Measurements from ENCODE around the gene LMAN1L.
A peak's percentile ranks its signal among the peaks of the same experiment; 100 is the strongest.

Gene LMAN1L

GRCh38 chr15:74837482-74838136, 25.0 kb downstream of the LMAN1L start:
- DNase-seq (ENCODE audit: low read depth, low spot score), result no peak

DNA sequence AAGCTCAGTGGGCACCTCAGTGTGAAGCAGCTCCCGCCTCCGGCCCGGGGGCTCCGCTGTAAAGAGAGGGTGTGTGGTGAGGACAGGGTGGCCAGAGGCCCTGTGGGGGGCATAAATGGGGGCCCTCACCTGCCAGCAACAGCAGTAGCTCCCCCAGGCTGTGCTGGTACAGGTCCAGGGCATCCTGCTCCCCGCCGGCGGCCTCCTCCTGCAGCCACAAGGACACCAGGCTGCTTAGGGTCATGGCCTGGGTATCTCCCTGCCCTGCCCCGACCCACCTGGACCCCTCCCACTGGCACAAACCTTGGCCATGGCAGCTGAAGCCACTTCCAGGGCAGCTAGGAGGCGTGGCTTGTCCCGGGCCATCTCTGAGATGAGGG, 25.5 kb downstream of the LMAN1L start:
- no peak for DNase-seq (ENCODE audit: low read depth, low spot score)

DNA sequence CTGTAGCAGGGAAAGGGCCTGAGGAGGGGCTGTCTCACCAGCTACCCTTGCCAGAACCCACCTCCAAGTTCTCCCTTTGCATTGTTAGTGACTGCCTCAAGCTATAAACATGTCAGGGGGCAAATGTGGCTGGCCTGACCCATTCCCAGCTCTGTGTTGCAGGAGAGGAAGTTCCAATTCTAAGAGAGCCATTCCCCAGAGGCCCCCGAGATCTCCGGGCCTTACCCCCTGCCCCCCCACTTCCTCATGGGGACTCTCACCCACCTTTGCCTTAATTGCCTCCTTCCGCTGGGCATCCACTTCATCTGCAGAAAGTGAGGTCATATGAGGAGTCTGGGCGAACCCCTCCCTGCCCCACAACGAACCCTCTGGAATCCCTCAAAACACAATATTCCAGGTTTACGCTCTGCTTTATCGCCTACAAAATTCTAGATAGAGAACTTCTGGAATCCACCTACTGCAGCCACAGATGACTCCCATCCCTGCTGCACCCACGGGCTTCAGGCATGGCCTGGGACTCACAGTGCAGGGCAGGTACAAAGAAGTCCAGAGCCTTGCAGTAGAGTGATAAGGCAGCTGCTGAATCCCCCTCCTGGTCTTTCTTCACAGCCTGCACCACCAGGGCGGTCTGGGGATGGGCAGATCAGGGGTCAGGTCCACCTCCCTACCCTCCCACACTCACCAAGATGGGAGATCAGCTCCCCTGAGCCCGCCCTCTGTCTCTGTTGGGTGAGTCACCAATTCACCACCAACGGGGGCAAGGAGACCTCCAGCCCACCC, 26.3 kb downstream of the LMAN1L start:
- no peak for DNase-seq (ENCODE audit: low read depth, low spot score)

- DNase-seq (ENCODE audit: low read depth, low spot score), result no peak
Measured at GRCh38 chr15:74839526-74840395, 27.1 kb downstream of the LMAN1L start.

DNA sequence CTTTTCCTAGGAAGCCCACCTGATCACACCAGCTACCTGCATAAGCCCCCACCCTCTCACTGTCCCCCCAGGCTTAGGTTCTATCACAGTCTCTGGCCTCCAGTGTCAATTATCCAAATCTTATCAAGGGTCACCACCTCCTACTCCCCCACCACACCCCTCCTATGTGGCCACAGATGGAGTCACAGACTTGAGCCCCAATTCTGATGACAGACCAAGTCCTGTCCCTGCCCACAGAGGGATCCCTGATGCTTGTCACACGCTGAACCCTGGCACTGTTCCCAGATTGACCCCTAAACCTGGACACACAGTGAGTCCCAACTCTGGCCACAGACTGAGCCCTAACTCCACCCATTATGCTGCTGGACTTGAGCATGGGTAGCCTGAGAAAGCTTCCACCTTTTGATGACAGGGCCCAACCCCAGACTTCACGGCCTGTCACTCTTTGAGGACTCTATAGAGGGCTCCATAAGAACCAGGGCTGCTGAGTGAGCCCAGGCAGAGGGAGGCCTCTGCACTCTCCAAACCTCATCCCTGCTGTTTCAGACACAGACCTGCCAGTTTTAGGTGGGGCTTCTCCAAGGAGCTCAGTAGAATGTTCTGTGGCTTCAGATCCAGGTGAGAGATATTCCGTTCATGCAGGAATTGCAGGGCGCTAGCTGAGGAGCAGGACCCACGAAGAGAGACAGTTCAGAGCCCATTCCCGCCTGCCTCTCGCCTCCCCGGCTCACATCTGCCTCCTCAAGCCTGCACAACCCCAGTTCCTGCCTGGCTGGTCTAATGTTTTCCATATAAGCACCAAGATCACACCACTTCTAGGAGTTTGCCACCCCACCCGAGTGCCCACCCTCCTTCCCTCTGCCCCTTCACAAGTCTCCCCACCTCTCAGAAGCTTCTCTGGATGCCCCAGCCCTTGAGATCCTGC, 28.5 kb downstream of the LMAN1L start:
- DNase-seq (ENCODE audit: low read depth, low spot score), result no peak

DNA sequence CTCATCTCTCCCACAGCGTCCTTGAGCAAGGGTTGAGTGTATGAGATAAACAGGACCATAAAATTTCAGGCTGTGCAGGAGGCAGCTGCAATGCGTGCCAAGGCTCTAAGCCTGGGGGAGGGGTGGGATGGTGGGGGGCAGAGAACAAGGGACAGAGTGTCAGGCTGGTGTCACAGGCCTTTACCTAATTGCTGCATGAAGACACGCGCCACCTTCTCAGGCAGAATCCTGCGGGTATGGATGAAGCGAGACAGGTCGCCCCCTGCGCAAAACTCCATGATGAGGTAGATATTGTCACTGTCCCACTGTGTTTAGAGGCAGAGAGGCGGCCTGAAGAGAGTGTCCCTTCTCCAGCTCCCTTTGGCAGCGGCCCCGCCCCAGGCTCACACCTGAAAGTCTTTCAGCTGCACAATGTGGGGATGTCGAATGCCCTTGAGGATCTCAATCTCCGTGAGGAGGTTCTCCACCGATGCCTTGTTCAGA, 29.3 kb downstream of the LMAN1L start:
- no peak for DNase-seq (ENCODE audit: low read depth, low spot score)

DNA sequence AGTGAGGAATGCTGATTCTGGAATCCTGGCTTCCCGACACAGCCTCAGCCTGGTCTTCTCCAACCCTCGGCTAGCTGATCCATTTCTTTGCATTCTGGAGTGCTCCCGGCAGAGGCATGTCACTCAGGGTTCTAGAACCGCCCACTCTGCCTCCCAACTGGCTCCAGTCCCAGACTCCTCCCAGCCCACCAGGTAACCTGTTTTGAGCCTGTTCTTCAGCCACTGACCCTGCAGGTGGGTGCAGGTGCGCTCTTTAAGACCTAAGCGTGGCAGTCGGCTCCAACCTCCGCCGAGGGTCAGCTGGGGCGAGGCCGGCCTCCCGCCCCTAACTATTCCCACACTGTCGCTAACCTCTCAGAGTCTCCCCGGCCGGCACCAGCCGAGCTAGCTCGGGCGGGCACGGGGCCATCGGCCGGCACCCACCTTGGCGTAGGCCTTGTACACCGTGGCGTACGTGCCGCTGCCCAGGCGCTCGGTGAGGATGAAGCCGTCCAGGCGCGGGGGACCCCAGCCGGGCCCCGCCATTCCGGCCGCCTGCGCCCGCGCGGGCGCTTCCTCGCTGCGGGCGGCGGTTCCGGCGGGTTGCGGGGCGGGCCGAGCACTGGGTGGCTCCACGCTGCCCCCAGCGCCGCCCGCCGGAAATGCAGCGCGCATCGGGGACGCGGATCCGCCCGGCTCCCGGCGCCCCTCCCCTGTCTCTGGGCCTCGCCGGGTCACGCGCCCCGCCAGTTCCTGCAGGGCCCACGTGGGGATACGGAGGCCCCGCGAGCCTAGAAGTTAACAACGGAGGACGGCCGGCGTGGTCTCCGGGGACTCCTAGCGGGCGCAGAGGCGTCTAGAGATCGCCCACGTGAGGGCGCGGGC, 30.2 kb downstream of the LMAN1L start, which contains the start of gene ULK3:
ULK3 (minus strand) TSS at position 576 of the 864 bp plus-strand sequence; CDS start at position 525, 51 bp downstream.
- DNase-seq (ENCODE audit: low read depth, low spot score), result peak; percentile 96

- no peak for DNase-seq (ENCODE audit: low read depth, low spot score)
Measured at GRCh38 chr15:74843445-74843828, 30.8 kb downstream of the LMAN1L start.

DNA sequence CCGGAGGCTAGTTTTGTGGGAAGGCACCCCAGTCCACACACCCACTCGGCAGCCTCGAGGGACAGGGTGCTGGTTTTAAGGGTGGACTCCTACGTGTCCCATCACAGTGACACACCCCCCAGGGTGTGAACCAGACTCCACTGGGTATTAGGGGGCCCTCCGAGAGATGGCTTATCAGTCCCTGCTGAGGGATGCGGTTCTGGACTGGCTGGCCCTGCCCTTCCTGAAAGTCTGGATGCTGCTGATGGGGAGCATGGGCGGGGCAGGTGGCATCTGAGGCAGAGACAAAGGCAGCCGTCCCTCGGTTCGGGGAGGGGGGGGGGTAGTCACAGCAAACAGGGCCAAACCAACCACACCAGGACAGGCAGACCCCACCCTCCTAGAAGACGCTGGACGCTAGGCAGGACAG, 31.3 kb downstream of the LMAN1L start:
- no peak for DNase-seq (ENCODE audit: low read depth, low spot score)

DNA sequence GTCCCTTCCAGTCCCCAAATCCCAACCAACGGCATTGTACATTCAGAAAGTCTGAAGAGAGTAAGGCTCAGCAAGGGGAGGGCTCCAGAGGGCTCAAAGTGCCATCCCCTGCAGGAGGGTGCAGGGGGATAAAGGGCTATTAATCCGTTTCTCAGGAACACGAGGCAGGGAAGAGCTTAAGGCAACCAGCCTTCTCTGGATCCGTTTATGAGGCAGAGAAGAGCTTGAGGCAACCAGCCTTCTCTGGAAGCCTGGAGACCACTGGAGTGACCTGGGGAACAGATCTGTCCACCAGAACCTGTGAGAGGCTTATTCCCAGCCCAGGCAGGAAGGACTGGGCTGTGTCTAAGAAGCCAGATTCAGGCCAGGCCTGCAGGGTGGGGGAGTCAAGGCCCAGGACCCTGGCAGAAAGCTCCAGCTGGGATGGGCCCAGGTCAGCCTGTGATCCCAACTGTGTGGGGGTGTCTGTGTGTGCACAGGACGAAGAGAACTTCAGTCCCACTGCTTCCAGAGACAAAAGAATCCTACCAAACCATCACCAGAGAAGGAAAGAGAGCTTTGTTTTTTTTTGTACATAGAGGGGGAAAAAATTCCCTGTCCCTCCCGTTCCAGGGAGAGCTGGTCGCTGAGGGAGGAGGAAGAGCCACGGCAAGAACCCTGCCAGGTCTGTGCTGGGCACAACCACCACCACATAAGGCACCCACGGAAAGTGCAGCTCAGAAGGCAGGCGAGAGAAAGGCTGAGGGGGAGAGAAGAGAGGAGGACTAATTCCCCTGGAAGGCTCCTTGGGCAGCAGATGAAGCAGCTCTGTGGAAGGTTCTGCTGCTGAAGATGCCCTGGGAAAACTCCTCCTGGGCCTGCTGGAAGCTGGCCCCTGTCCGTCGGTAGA, 31.9 kb downstream of the LMAN1L start:
- no peak for DNase-seq (ENCODE audit: low read depth, low spot score)

DNA sequence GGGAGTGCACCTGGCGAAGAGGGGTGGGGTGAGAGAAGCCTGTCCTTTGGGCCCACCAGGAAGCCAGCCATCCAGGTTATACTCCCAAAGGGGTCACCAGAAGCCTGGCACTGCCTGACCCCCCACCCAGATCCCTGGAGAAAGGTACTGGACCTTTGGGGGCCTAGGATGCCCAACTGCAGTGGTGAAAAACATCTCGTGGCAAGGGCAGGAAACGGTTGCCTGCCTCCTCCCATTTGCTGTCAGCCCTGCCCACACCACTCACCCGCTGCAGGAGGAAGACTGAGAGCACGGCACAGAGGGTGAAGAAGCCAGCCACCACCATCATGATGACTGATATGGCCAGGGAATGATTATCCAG, 32.6 kb downstream of the LMAN1L start:
- DNase-seq (ENCODE audit: low read depth, low spot score), result no peak

DNA sequence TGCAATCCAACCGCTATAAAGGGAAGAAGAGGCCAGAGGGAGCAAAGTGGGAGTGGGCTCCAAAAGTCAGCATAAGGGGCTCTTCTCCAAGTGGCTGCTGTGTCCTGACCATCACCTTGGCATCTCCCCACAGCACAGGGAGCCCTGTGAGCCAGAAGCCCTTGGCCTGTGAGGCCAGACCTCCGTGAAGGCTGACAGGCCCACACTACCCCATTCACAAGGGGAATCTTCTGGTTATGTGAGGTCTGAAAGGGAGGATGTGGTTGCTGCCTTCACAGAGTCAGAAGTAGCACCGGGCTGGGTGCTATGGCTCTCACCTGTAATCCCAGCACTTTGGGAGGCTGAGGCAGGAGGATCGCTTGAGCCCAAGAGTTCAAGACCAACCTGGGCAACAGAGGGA, 32.9 kb downstream of the LMAN1L start:
- no peak for DNase-seq (ENCODE audit: low read depth, low spot score)

DNA sequence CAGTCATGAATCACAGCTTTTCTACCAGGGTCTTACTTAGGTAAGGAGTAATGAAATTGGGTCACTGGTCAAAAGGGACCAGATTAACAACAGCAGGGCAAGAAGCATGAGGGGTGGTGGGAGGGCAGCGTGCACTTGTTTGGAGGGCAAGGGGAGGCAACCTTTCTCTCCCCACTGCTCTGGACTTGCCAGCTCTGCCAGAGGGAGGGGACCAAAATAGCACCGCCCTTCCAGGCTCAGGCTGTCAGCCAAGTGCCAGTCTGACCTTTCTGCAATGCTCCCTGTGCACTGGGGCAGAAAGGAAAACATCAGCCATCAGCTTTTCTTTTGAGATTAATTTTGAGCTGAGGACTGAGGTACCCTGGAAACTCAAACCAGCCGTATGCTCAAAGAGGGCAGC, 34.8 kb downstream of the LMAN1L start:
- DNase-seq (ENCODE audit: low read depth, low spot score), result peak; percentile 22

- DNase-seq (ENCODE audit: low read depth, low spot score), result no peak
Measured at GRCh38 chr15:74850393-74850792, 37.8 kb downstream of the LMAN1L start.

DNA sequence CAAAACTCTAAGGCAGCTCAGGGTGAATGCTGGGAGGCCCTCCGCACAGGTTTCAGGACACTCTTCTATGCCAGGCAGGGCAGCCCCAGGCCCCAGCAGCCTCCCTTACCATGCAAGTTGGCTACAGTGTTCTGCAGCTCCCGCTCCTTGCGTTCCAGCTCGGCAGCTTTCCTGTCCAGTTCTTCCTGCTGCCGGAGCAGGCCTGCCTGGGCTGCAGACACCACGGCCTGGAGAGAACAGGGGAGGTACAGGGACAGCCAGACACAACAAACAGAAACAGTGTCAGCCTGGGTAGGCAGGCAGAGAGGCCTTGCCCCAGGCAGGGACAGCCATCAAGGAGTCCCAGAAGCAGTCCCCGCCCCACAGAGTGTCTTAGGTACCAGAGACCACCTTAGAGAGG, 39.3 kb downstream of the LMAN1L start:
- DNase-seq (ENCODE audit: low read depth, low spot score), result no peak

DNA sequence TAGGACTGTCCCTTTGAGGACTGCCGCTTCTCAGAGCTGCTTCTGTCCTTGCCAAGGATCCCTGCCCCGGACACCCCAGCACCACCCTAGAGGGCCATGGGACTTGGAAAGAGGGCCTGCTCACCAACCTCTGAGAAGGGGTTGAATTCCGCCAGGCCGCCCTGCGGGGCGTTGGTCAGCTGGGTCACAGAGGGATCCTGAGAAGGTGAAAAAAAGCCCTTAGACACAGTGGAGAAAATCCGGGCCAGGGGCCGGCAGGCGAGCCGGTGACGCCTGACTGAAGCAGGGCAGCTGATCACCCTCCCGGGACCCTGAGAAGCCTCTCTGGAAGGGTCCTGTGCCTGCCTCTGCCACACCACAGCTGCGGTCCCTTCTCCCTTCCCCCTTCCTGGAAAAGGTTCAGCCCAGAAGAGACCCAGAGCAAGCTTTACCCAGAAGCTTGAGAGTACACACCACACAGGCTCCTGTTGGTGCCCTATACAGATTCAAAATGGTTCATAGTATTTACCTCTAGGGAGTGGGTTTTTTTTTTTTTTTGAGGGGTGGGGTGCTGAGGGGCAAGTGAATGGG, 41.9 kb downstream of the LMAN1L start:
- DNase-seq (ENCODE audit: low read depth, low spot score), result no peak

GRCh38 chr15:74855857-74856256, 43.2 kb downstream of the LMAN1L start:
- no peak for DNase-seq (ENCODE audit: low read depth, low spot score)

DNA sequence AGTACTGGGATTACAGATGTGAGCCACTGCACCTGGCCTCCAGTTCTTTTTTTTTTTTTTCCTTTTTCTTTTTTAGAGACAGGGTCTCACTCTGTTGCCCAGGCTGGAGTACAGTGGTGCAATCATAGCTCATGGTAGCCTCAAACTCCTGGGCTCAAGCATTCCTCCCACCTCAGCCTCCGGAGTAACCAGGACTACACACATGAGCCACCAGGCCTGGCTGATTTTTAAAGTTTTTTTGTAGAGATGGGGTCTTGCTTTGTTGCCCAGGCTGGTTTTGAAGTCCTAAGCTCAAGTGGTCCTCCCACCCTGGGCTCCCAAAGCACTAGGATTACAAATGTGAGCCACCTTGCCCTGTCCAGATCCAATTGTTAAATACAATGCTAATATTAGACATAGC, 43.9 kb downstream of the LMAN1L start:
- DNase-seq (ENCODE audit: low read depth, low spot score), result no peak
